Liver (tissue), 9 donors: ENCODE results near the gene UNC5A. TPM values are rescaled to one million over a fixed set of nuclear protein-coding genes. Genes with fewer than 3 reads are reported as not detected.

Experiments
- DNase-seq: peaks from one replicate; pipeline ENCODE4 v3.0.0-alpha.2; 2017; ENCODE audit warnings: low spot score
- H3K27ac ChIP-seq, 2 donors: one replicate each; pipeline ENCODE4 v1.7.0; 2013; ENCODE audit warnings: inconsistent platforms in 2 of 2, low read length in 2 of 2, control low read depth in 1 of 2, low read depth in 1 of 2, mild to moderate bottlenecking in 1 of 2
- H3K27me3 ChIP-seq, 4 donors: one replicate each; pipeline versions ENCODE4 v1.6.1 to v1.7.0; 2013; ENCODE audit warnings: low read length in 3 of 4, inconsistent platforms in 1 of 4, mild to moderate bottlenecking in 1 of 4, moderate library complexity in 1 of 4; ENCODE audit not compliant: control insufficient read depth in 4 of 4, insufficient read depth in 4 of 4
- H3K36me3 ChIP-seq, 4 donors: one replicate each; pipeline versions ENCODE4 v1.6.1 to v1.7.0; 2013; ENCODE audit warnings: low read length in 3 of 4, mild to moderate bottlenecking in 3 of 4, low read depth in 1 of 4, moderate library complexity in 1 of 4; ENCODE audit not compliant: control insufficient read depth in 4 of 4, insufficient read depth in 3 of 4
- H3K4me1 ChIP-seq, 4 donors: one replicate each; pipeline versions ENCODE4 v1.6.1 to v1.7.0; 2013; ENCODE audit warnings: low read length in 3 of 4, mild to moderate bottlenecking in 3 of 4, moderate library complexity in 1 of 4; ENCODE audit not compliant: control insufficient read depth in 4 of 4, insufficient read depth in 4 of 4
- H3K4me3 ChIP-seq, 3 donors: one replicate each; pipeline versions ENCODE4 v1.6.1 to v1.7.0; 2013; ENCODE audit warnings: low read length in 3 of 3, control low read depth in 1 of 3, low read depth in 1 of 3, mild to moderate bottlenecking in 1 of 3
- H3K9ac ChIP-seq, 2 donors: one replicate each; pipeline ENCODE4 v1.7.0; 2013; ENCODE audit warnings: low read length in 2 of 2, mild to moderate bottlenecking in 2 of 2, moderate library complexity in 2 of 2, control low read depth in 1 of 2, low read depth in 1 of 2
- H3K9me3 ChIP-seq, 4 donors: one replicate each; pipeline versions ENCODE4 v1.6.1 to v1.7.0; 2013; ENCODE audit warnings: low read length in 3 of 4; ENCODE audit not compliant: control insufficient read depth in 4 of 4
- ATF3 ChIP-seq: IDR thresholded peaks from 2 replicates; pipeline ENCODE4 v1.6.1; 2016; ENCODE audit warnings: antibody characterized with exemption
- EGR1 ChIP-seq, 2 donors: IDR thresholded peaks; 2 replicates each; pipeline ENCODE4 v1.6.1; 2016 to 2018; ENCODE audit warnings: antibody characterized with exemption in 2 of 2, low read depth in 2 of 2
- FOXA1 ChIP-seq: IDR thresholded peaks from 2 replicates; pipeline ENCODE4 v1.6.1; 2016; ENCODE audit warnings: antibody characterized with exemption
- FOXA2 ChIP-seq: IDR thresholded peaks from 2 replicates; pipeline ENCODE4 v1.6.1; 2016; ENCODE audit warnings: antibody characterized with exemption
- GABPA ChIP-seq, 2 donors: IDR thresholded peaks in 1 of 2; conservative IDR thresholded peaks in 1 of 2; 2 replicates each; pipeline ENCODE4 v1.6.1; 2016; ENCODE audit warnings: antibody characterized with exemption in 2 of 2, mild to moderate bottlenecking in 1 of 2, moderate library complexity in 1 of 2
- HNF4A ChIP-seq, 2 donors: conservative IDR thresholded peaks; 2 replicates each; pipeline ENCODE4 v1.6.1; 2016; ENCODE audit warnings: antibody characterized with exemption in 2 of 2, mild to moderate bottlenecking in 2 of 2
- HNF4G ChIP-seq: IDR thresholded peaks from 2 replicates; pipeline ENCODE4 v1.6.1; 2016; ENCODE audit warnings: antibody characterized with exemption
- MAX ChIP-seq: IDR thresholded peaks from 2 replicates; pipeline ENCODE4 v1.6.1; 2016; ENCODE audit warnings: antibody characterized with exemption
- NR2F2 ChIP-seq: IDR thresholded peaks from 2 replicates; pipeline ENCODE4 v1.6.1; 2016; ENCODE audit warnings: antibody characterized with exemption
- RAD21 ChIP-seq, 2 donors: IDR thresholded peaks; 2 replicates each; pipeline ENCODE4 v1.6.1; 2016; ENCODE audit warnings: antibody characterized with exemption in 2 of 2, mild to moderate bottlenecking in 2 of 2
- REST ChIP-seq: IDR thresholded peaks from 2 replicates; pipeline ENCODE4 v1.6.1; 2016; ENCODE audit warnings: antibody characterized with exemption, mild to moderate bottlenecking
- SP1 ChIP-seq: IDR thresholded peaks from 2 replicates; pipeline ENCODE4 v1.6.1; 2018; ENCODE audit warnings: antibody characterized with exemption, mild to moderate bottlenecking
- WGBS: extraction: QIAGEN DNeasy Blood & Tissue Kit; methylation state at CpG from one replicate; pipeline ENCODE4 v1.1.7; 2013; 5-methylcytosine and 5-hydroxymethylcytosine counted together
- polyA plus RNA-seq, 2 donors: library from polyadenylated mRNA; stranded (reverse) in 1 of 2; unstranded in 1 of 2; fragments of 200-250 nt in 1 of 2; fragments of >200 nt in 1 of 2; fragmentation: Nextera tagmentation in 1 of 2; extraction: Ambion mirVana in 1 of 2; gene quantifications; one replicate each; pipeline versions ENCODE4 v1.2.1 to v1.2.3, GENCODE V29; 2013 to 2015
- total RNA-seq, 2 donors: library from RNA; depleted of rRNA; stranded (reverse); fragments of >200 nt; gene quantifications; one replicate each; pipeline ENCODE4 v1.2.3, GENCODE V29; 2014
- TF ChIP-seq, protein P1 (sequence below): IDR thresholded peaks from 2 replicates; pipeline ENCODE4 v1.6.1; 2016; ENCODE audit warnings: antibody characterized with exemption
- TF ChIP-seq, protein P2 (sequence below): fragments of 150-350 bp; IDR thresholded peaks from 2 replicates; pipeline ENCODE4 v1.5.1; 2017; ENCODE audit warnings: improper control_type of control experiment, low read depth, low read length; ENCODE audit not compliant: missing input control
- donor health status: healthy.
- donor health status: healthy.
- donor health status: healthy.
- donor health status: healthy.
- donor health status: healthy.

The UNC5A gene
- total and polyA plus RNA-seq, 4 donors: under 0.01 to 0.07 (median 0.03) TPM; not detected in 1

GRCh38 chr5:176796411-176796810 lies 13.9 kb upstream of the UNC5A start (continued):
- TF ChIP-seq, protein P1, sequence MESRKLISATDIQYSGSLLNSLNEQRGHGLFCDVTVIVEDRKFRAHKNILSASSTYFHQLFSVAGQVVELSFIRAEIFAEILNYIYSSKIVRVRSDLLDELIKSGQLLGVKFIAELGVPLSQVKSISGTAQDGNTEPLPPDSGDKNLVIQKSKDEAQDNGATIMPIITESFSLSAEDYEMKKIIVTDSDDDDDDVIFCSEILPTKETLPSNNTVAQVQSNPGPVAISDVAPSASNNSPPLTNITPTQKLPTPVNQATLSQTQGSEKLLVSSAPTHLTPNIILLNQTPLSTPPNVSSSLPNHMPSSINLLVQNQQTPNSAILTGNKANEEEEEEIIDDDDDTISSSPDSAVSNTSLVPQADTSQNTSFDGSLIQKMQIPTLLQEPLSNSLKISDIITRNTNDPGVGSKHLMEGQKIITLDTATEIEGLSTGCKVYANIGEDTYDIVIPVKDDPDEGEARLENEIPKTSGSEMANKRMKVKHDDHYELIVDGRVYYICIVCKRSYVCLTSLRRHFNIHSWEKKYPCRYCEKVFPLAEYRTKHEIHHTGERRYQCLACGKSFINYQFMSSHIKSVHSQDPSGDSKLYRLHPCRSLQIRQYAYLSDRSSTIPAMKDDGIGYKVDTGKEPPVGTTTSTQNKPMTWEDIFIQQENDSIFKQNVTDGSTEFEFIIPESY: no peak
- TF ChIP-seq HNF4A (conservative IDR thresholded peaks at IDR 0.05): no peak
- no peak for TF ChIP-seq NR2F2
- no peak for TF ChIP-seq GABPA (IDR thresholded peaks at IDR 0.05 in 1 of 2, conservative IDR thresholded peaks at IDR 0.05 in 1 of 2)

GRCh38 chr5:176796970-176797369 lies 13.4 kb upstream of the UNC5A start:
- 73% methylated on average over 2 of the region's 2 CpGs for WGBS
- peaks cover 0 to 8% (median 4%) of the 10 kb centered on the region in 4 donors for H3K27me3 ChIP-seq
- no peak overlapping the region for H3K4me3 ChIP-seq
- H3K4me1 ChIP-seq: no peaks in the 10 kb centered on the region
- TF ChIP-seq ATF3 (no peak), FOXA1 (no peak), MAX (no peak), RAD21 (IDR thresholded peaks at IDR 0.05) (no peak), HNF4G (no peak), REST (no peak), EGR1 (IDR thresholded peaks at IDR 0.05; ENCODE audit: low read depth in 2 of 2) (no peak), FOXA2 (no peak), SP1 (no peak), GABPA (IDR thresholded peaks at IDR 0.05 in 1 of 2, conservative IDR thresholded peaks at IDR 0.05 in 1 of 2) (no peak)
- TF ChIP-seq, protein P1: no peak
- TF ChIP-seq, protein P2, sequence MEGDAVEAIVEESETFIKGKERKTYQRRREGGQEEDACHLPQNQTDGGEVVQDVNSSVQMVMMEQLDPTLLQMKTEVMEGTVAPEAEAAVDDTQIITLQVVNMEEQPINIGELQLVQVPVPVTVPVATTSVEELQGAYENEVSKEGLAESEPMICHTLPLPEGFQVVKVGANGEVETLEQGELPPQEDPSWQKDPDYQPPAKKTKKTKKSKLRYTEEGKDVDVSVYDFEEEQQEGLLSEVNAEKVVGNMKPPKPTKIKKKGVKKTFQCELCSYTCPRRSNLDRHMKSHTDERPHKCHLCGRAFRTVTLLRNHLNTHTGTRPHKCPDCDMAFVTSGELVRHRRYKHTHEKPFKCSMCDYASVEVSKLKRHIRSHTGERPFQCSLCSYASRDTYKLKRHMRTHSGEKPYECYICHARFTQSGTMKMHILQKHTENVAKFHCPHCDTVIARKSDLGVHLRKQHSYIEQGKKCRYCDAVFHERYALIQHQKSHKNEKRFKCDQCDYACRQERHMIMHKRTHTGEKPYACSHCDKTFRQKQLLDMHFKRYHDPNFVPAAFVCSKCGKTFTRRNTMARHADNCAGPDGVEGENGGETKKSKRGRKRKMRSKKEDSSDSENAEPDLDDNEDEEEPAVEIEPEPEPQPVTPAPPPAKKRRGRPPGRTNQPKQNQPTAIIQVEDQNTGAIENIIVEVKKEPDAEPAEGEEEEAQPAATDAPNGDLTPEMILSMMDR: no peak
- H3K9ac ChIP-seq: no peak overlapping the region
- no peak overlapping the region for H3K27ac ChIP-seq
- H3K36me3 ChIP-seq: no peaks in the 10 kb centered on the region
- no peak for DNase-seq
- no peaks in the 10 kb centered on the region for H3K9me3 ChIP-seq
